ENCODE data around the gene FMN1.

GRCh38 chr15:33169625-33170024 lies 24.9 kb downstream of the FMN1 start:
- TF ChIP-seq CTCF (IDR thresholded peaks at IDR 0.05) (no peak), POLR2AphosphoS5 (IDR thresholded peaks at IDR 0.05) (no peak), POLR2A (IDR thresholded peaks at IDR 0.05) (no peak), EP300 (IDR thresholded peaks at IDR 0.05) (no peak)
